HG03521 (cell line): ENCODE measurements around the gene TRRAP.

Experiments used
- ATAC-seq: cut with Tn5 transposase; IDR thresholded peaks from one replicate; pipeline ENCODE4 v1.9.1; 2021; ENCODE audit warnings: mild to moderate bottlenecking, moderate library complexity; ENCODE audit not compliant: unreplicated experiment

The TRRAP gene

DNA sequence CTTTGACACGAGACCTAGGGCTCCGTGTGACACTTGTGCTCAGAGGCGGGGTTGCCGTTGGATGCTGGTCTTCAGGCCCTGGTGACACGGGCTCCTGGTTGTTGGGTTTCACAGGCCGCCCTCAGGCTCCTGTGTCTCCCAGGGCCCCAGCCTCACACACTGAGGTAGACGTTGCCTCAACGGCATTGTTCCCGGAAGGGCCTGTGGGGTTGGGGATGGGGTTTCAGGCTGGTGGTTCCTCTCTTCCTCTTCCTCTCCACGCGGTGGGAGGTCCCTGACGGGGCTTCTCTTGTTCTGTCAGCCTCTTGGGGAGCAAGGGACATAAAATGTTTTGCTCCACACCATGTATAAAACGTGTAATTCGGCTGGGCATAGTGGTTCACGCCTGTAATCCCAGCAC lies 125.1 kb downstream of the TRRAP start:
- no peak for ATAC-seq

GRCh38 chr7:99004216-99004615 lies 125.9 kb downstream of the TRRAP start:
- no peak for ATAC-seq

- no peak for ATAC-seq
These were observed 126.6 kb downstream of the TRRAP start for GRCh38 chr7:99004781-99005500.

DNA sequence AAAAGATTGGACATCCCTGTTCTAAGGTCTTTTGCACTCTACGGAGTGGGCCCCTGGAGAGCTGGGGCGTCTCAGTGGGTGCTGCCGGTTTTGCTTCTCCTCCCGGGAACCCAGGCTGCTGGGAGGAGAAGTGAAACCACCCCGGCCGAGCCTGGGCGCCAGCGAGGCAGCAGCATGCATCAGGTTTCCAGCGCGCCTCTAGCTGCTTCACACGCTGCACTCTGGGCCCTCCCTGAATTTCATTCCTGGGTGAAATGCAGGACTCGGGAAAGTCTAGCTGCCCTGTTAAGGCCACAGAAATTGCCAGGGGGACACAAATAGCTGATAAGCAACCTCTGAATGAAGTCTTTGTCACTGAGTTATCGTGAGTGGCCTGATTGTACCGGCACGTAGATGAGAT lies 127.4 kb downstream of the TRRAP start:
- ATAC-seq: no peak

DNA sequence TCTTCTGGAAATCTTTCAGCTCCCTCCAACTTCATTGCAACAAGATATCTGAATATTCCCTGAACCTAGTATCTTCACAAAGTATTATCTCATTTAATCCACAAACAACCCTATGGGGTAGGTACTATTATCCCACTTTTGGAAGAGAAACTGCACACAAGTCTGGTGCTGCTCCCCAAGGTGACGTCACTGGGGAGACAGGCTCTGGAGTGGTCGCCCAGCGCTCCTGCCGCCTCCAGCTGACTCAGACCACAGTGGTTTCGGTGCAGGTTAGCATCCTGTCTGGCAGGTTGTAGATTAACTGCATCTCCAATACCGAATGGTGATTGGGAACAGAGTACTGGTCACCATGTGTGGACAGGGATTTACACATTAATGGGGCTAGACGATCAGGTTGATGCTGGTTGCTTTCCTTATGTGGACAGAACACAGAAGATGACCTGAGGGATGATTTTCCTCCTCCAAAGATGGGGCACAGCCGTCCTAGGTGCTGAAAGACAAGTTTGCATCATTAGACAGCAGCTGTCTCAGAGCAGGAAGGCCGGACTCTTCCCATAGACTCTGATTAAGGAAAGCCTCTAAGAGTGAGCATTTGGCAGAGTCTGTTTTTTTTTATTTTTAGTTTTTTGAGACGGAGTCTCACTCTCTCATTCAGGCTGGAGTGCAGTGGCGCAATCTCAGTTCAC lies 128.6 kb downstream of the TRRAP start:
- no peak for ATAC-seq

GRCh38 chr7:99008181-99008631 lies 129.9 kb downstream of the TRRAP start:
- no peak for ATAC-seq

- no peak for ATAC-seq
These were observed 130.7 kb downstream of the TRRAP start for GRCh38 chr7:99008921-99009530.

GRCh38 chr7:99010281-99010680 lies 131.9 kb downstream of the TRRAP start:
- ATAC-seq: no peak

- ATAC-seq: no peak
These were observed 133.0 kb downstream of the TRRAP start for GRCh38 chr7:99011341-99011705.

GRCh38 chr7:99011706-99012404 lies 133.5 kb downstream of the TRRAP start:
- ATAC-seq: no peak

DNA sequence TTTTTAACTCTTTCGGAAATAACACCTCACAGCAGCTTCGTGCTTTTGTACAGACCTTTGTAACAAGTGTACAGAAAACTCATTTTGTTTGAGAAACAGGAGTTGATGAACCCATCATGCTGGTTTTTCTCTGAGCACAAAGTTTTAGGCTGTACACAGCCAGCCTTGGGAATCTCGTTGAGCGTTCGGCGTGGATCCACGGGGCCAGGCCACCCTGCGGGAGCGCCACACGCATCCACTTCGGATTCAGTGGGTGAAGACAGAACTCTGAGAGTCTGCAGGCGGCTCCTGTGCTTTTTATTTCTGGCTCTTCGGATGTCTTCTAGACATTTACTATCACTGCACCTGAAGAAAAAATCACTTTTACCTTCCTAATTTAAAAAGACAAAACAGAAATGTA lies 134.4 kb downstream of the TRRAP start:
- ATAC-seq: no peak

- ATAC-seq: no peak
These were observed 135.2 kb downstream of the TRRAP start for GRCh38 chr7:99013266-99014112.

DNA sequence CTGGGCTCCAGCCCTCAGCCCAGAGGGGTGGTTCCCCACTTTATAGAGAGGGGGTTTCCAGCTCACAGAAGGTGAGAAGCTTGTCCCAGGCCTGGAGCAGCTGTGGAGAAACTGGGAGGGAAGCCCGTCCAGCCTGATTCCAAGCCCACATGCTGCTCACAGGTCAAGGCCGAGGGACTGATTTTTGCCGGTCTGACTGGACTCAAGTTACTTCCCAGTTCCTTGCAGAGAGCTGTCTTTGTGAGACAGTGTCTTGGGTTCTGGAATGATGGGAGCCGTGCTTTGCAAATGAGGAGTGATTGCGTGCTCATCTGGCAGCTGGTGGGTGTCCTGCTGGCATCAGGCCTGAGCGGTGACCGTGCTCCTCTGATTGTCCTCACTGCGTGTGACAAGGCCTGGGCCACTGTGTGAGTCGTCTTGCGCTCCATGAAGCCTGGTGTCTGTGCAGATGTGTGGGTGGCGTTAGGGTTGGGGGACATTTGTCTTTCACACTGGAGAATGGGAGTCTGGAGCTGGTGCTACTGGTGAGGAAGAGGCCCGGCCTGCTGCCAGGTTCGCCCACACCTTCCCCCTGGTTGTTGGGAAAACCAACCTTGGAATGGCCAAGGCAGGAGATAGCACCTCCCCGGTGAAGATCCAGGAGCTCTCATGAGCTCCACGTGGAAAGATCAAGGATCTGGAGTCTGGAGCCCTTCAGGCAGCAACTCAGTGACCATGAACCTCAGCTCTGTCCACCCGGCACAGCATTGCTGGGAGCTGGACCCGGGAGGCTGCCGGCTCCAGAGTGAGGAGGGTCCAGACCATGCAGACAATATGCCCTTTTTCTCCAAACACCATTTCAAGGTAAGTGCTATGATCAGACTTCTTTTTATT lies 136.0 kb downstream of the TRRAP start:
- ATAC-seq: no peak

DNA sequence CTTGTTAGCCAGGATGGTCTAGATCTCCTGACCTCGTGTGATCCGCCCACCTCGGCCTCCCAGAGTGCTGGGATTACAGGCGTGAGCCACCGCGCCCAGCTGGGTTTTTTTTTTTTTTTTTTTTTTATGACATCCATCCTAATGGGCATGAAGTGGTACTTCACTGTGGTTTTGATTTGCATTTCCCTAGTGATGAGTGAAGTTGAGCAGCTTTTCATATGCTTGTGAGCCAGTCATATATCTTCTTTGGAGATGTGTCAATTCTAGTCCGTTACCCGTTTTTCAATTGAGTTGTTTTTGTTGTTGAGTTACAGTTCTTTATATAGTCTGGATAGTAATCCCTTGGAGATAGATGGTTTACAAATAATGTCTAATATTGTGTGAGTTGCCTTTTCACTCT lies 137.9 kb downstream of the TRRAP start:
- no peak for ATAC-seq

DNA sequence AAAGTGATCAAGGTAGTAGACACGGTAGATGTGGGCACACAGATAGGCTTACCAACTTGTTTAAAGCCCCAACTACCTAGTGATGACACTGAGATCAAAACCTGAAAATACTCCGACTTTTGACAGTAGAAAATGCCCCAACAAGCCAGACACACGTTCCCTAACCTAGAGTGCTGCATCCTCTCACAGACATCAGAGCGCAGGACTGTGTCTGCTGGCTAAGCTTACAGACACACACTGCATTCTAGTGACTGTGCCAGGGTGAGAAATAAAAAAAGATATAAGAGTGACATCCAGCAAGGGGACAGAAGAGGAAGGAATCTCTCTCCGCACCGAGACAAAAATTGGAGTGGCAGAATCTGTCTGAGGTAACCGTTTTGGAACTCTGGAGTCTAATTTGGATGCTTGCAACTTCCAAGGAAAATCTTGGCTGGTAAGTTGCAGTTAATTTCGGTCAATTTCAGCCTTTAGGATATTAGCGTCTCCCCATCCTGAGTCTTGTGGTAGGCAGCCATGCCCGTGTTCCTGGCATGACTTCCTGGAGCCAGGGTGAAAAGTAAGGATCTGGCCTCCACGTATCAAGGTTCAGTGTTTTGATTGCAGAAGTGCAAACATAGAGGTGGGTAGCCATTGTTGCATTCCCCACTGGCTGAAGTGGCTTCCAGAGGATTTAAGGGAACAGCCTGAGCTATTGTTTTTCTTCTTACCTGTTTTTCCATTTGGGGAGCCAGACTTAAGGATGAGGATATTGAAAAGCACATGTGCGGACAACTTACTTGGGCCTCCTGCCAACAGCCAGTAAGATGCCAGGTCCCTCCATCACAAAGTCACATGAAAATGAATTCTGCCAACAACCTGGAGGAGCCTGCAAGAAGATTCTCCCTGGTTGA lies 141.4 kb downstream of the TRRAP start:
- ATAC-seq: no peak

DNA sequence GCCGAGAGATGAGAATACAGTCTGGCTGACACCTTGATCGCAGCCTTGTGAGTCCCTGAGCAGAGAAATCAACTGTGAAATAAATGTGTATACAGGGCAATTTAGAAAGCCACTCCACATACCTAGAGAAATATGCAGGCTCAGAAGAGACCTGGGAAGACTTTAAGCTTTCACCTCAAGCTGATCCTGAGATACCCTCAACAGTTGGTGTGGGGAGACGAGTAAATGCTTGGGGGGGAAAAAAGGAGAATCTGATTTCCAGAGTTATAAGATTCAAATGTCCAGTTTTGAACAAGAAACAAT lies 142.0 kb downstream of the TRRAP start:
- no peak for ATAC-seq

DNA sequence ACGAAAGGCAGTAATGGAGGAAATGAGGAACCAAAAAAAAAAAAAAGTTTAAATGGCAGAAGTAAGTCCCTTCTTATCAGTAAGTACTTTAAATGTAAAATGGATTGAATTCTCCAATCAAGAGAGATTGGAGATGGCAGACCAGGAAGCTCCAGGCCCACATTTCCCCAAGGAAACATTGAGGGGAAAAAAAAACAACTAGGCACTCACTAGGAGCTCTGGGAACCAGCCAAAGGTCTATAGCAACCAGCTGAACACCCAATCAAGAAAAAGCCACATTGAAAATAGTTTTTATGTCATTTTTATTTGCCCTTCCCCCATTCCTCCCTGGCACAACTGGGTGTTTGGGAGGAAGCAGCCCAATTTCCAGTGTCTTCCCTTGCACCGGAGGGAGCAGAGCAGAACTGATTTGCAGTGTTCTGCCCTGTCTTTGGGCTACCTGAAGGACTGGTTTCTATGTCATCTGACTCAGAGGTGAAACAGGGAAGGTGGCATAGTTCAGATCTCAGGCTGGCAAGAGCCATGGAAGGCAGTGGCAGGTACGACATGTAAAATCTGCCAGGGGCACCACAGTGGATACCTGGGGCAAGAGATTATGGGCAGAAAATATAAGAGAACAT lies 143.7 kb downstream of the TRRAP start:
- ATAC-seq: no peak

DNA sequence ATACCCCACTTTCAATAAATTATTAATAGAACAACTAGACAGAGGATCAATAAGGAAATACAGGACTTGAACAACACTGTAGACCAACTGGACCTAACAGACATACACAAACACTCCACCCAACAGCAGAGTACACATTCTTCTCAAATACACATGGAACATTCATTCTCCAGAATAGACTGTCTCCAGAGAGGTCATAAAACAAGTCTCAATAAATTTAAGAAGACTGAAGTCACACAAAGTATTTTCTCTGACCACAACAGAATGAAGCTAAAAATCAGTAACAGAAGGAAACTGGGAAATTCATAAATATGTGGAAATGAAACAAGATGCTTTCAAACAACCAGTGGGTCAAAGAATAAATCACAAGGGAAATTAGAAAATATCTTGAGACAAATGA lies 145.7 kb downstream of the TRRAP start:
- no peak for ATAC-seq

DNA sequence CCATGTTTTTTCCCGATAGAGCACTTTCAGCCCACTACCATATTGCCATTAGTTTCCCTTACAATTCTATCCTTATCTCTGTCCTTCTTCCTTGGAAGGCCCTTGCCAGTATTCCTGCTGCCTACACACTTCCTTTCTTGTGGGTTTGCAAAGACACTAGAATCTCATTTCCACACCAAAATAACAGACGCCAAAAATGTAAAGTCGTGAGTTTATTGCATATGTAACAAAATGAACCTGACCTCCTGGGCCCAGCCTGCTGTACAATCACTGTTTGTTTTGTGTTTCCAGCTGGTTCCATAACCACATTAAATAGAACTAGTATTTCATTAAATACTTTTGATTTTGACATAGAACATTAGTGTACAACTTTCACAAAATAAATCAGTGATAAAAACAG lies 148.9 kb downstream of the TRRAP start:
- ATAC-seq: no peak
